PFSK-1 (cell line): ENCODE measurements around the gene AKR1B15.

Experiments
- FOXP2 ChIP-seq: optimal IDR thresholded peaks from 2 replicates; pipeline ENCODE3; 2011; ENCODE audit warnings: borderline replicate concordance, control low read depth, inconsistent platforms; ENCODE audit not compliant: insufficient read depth; ENCODE audit errors: extremely low read length, extremely low read depth
- POLR2AphosphoS5 ChIP-seq: IDR thresholded peaks from 2 replicates; pipeline ENCODE4 v1.6.1; 2012; ENCODE audit warnings: low read depth, mild to moderate bottlenecking, control low read depth, low read length, moderate library complexity
- REST ChIP-seq, 2 experiments: IDR thresholded peaks; 2 replicates each; pipeline versions ENCODE4 v1.6.1 to v1.8.0; 2011 to 2012; ENCODE audit warnings: low read depth in 2 of 2, low read length in 2 of 2, control low read depth in 1 of 2, inconsistent platforms in 1 of 2, mild to moderate bottlenecking in 1 of 2, moderate library complexity in 1 of 2; ENCODE audit not compliant: insufficient read depth in 1 of 2
- SIN3A ChIP-seq: IDR thresholded peaks from 2 replicates; pipeline ENCODE4 v1.6.1; 2012; ENCODE audit warnings: mild to moderate bottlenecking, low read length, moderate library complexity, borderline replicate concordance; ENCODE audit not compliant: insufficient read depth
- TAF1 ChIP-seq: IDR thresholded peaks from 2 replicates; pipeline ENCODE4 v1.6.1; 2012; ENCODE audit warnings: low read length, control low read depth, borderline replicate concordance; ENCODE audit not compliant: insufficient read depth

AKR1B15 gene

GRCh38 chr7:134562136-134562535, 13.2 kb downstream of the AKR1B15 start:
- TF ChIP-seq FOXP2 (no peak), POLR2AphosphoS5 (no peak), TAF1 (no peak), SIN3A (no peak), REST (IDR thresholded peaks at IDR 0.05; ENCODE audit: insufficient read depth in 1 of 2, low read depth in 2 of 2, low read length in 2 of 2) (no peak)

GRCh38 chr7:134565643-134566136, 16.8 kb downstream of the AKR1B15 start:
- TF ChIP-seq REST (IDR thresholded peaks at IDR 0.05; ENCODE audit: insufficient read depth in 1 of 2, low read depth in 2 of 2, low read length in 2 of 2) = no peak

GRCh38 chr7:134567368-134567767, 18.5 kb downstream of the AKR1B15 start:
- no peak for TF ChIP-seq POLR2AphosphoS5
- no peak for TF ChIP-seq FOXP2
- no peak for TF ChIP-seq SIN3A
- no peak for TF ChIP-seq REST (IDR thresholded peaks at IDR 0.05; ENCODE audit: insufficient read depth in 1 of 2, low read depth in 2 of 2, low read length in 2 of 2)
- TF ChIP-seq TAF1 = no peak

GRCh38 chr7:134571101-134571500, 22.2 kb downstream of the AKR1B15 start:
- TF ChIP-seq SIN3A (no peak), REST (IDR thresholded peaks at IDR 0.05; ENCODE audit: insufficient read depth in 1 of 2, low read depth in 2 of 2, low read length in 2 of 2) (no peak), FOXP2 (no peak), POLR2AphosphoS5 (no peak), TAF1 (no peak)

- TF ChIP-seq POLR2AphosphoS5 = no peak
Observed at GRCh38 chr7:134571746-134572461, 23.0 kb downstream of the AKR1B15 start.
